GM21786 (cell line): ENCODE measurements around the gene PLEKHB1.

ENCODE experiments used
- ATAC-seq: cut with Tn5 transposase; IDR thresholded peaks from one replicate; pipeline ENCODE4 v1.9.1; 2021; ENCODE audit not compliant: unreplicated experiment

The PLEKHB1 gene, protein sequence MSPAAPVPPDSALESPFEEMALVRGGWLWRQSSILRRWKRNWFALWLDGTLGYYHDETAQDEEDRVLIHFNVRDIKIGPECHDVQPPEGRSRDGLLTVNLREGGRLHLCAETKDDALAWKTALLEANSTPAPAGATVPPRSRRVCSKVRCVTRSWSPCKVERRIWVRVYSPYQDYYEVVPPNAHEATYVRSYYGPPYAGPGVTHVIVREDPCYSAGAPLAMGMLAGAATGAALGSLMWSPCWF

DNA sequence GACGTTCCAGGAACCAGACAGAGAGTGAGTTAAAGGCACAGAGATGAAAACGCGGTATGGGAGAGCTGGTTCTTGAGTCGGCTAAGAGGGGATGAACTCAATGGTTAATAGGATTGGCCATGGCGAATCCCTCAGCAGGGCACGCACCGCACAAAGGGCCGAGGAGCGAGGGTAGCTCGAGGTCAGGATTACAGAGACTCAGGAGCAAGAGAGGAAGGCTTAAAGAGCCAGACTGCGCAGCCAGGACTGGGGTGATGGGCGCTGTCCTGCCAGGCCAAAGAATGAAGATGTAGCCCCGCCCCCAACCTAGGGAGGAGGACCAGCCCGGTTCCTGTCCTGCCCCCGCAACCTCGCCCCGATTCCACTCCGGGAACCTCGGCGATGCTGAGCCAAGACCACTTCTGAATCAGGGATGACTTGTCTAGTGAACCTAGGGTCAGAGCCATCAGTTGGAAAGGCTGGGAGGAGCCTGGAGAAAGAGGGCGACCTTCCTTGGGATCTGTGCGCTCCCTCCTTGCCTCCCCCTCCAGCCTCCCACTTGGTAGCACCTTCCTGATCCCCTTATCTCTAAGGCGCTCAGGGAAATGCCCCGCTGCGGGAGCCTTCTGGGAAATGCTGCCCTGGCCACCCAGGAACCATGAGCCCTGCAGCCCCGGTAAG lies at the start of gene PLEKHB1:
PLEKHB1 (plus strand) TSS at position 610 of the 660 bp plus-strand sequence; CDS start at position 638, 28 bp downstream.
- ATAC-seq, result no peak

- ATAC-seq, result no peak
Measured at GRCh38 chr11:73597336-73597955, 48.9 kb upstream of the PLEKHB1 start.

DNA sequence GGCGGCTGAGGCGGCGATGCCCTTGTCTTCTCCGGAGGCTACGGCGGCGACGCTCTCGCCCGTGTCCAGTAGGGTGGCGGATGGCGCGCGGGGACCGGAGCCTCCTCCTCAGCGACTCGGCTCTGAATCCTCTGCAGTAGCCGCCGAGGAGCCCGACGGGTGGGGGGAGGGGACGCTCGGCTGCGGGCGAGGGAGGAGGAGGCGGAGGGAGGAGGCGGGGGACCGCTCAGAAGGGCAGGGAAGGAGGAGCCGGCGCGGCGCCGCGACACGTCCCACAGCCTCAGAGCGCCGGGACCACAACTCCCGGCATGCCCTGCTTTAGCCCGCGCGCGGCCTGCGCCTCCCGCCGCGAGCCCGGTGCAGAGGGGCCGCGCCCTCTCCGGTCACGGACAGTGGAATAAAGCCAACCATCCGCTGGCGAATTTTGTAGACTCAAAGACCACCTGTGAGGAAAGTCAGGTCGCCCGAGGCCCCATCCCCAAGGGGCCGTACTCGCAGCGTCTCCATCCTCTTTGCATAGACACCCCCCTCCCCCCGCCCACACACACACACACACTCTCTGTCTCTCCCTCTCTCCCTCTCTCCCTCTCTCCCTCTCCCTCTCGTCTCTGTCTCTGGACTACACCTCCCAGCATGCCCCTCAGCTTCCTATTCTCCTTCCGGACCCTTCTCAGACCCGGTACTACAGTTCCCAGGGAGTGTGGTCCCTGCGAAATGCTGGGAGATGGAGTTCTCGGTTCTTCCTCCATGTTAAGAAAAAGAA lies 48.2 kb upstream of the PLEKHB1 start, which contains the start of gene FAM168A:
FAM168A (minus strand) TSS at position 157 of the 763 bp plus-strand sequence. CDS start 129,638 bp downstream, outside the sequence.
- ATAC-seq, result peak; percentile 82

GRCh38 chr11:73598719-73599379 lies 47.5 kb upstream of the PLEKHB1 start:
- ATAC-seq, result peak; percentile 1

- ATAC-seq, result no peak
Measured at GRCh38 chr11:73612601-73613140, 33.7 kb upstream of the PLEKHB1 start.

GRCh38 chr11:73614591-73614990 lies 31.8 kb upstream of the PLEKHB1 start:
- ATAC-seq, result no peak

GRCh38 chr11:73622926-73623593 lies 23.3 kb upstream of the PLEKHB1 start:
- no peak for ATAC-seq

DNA sequence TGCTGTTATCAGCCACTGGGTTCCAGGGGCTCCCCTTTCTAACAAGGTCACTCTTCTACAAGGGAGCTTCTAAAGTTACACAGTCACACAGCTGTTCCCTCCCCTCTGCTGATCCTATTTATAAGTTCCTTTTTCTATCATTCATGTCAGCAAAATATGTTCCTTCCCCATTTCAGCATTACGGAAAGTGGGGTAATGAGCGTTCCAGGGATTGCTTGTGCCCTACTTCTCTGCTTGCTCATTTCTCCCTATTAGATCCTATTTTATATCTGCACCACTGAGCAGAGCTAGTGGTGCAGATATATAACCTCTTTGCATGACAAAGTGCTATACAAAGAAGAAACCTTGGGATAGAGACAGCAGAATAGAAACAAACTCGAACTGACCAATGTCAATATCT lies 22.7 kb upstream of the PLEKHB1 start:
- no peak for ATAC-seq

DNA sequence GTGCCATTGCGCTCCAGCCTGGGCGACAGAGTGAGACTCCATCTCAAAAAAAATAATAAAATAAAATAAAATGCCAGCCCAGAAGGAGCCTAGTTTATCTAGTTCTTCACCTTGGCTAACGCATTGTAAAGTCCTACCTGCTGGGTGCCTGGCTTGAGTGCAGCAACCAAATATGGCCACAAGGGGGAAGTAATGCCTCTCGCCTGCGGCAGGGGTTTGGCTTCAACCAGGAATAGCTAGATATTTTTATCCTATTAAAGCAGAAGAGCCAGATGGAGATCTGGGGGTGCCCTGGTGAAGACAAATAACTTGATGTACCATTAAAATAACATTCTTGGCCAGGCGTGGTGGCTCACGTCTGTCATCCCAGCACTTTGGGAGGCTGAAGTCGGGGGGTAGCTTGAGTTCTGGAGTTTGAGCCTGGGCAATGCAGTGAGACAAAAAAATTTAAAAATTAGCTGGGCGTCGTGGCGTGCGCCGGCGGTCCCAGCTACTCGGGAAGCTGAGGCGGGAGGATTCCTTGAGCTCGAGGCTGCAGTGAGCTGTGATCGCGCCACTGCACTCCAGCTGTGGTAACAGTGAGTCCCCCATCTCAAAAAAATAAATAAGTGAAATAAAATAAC lies 20.6 kb upstream of the PLEKHB1 start:
- no peak for ATAC-seq

GRCh38 chr11:73629907-73630306 lies 16.5 kb upstream of the PLEKHB1 start:
- no peak for ATAC-seq

DNA sequence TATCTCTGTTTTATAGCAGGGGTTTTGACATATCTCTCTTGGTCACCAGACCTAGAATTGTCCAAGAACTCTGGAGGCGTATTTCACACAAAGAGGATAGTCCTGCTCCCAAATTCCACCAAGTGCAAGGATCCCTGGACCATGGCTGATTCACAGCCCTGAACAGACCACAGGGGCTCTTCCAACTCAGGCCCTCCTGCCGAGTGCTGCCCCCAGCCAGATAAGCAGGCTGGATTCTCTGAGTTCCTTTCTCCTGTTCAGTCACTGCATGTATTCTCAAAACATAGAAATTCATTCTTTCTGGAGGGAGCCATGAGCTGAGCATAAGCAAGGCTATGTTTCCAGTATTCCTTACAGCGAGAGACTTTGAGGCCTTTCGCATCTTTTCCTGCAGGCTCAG lies 13.4 kb upstream of the PLEKHB1 start:
- no peak for ATAC-seq

DNA sequence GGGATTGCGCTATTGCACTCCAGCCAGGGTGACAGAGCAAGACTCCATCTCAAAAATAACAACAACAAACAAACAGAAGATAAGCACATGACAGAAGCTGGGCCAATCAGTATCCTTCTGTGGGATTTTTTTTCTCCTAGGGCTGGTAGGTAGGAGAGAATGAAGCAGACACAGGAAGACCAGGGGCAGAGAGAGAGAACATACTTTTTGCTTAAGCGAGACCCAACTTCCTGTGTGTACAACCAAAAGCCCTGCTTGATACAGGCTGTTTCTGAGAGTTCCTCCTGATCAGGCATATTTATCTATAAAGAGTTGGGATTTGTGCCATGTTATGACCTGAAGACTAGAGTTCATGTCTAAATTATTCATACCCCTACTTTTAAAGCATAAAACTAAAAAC lies 12.4 kb upstream of the PLEKHB1 start:
- no peak for ATAC-seq

- no peak for ATAC-seq
Measured at GRCh38 chr11:73635721-73636120, 10.7 kb upstream of the PLEKHB1 start.

DNA sequence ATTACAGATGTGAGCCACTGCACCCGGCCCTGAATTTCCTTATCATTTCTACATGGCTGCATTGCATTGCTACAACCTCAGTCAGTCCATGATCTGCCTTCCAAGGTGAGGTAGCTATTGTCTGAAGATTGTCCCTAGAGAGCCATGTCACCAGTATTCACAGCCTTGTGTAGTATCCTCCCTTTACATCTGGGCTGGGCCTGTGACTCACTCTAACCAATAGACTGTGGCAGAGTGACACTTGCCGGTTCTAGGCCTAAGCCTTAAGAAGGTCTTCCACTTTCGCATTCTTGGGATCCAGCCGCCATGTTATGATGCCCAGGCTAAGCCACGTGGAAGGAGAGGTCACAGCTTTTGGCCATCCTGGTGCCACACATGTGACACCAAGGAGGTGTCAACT lies 10.1 kb upstream of the PLEKHB1 start:
- ATAC-seq, result no peak

DNA sequence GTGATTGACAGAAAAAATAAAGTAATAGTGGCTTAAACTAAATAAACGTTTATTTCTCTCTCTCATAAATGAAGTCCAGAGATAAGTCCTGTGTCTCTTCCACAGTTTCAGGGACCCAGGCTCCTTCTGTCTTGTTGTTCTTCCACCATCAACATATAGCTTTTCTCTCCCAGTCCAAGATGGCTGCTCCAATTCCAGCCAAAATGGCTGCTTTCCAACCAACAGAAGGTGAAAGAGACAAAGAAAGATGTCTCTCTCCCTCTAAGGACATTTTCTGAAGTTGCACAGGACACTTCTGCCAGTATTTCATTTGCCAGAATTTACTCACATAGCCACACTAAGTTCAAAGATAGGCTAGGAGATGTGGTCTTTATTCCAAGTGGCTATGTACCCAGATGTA lies 9.4 kb upstream of the PLEKHB1 start:
- ATAC-seq, result no peak

DNA sequence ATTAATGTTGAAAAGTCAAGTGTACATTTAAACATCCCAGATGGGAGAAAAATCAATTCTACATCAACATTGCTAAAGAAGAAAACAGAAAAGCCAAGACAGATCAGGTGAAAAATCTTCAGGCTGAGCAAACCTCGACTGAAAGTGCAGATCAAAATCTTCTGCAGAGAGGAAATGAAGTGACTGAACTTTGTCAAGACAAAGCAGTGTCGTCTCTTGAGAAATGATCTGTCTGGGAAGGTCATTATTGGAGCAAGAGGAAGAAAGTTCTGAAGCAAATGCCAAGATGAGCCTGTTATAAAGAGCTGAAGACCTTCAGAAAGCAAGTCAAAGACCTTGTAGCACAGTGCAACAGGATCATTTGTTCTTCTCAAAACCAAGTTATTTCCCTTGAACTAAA lies 5.8 kb upstream of the PLEKHB1 start:
- no peak for ATAC-seq

GRCh38 chr11:73641668-73642067 lies 4.7 kb upstream of the PLEKHB1 start:
- ATAC-seq, result no peak

GRCh38 chr11:73645121-73645969 lies 1.0 kb upstream of the PLEKHB1 start:
- ATAC-seq, result no peak
